HG03025 (cell line): ENCODE results near the gene EXOC7.

ENCODE experiments used
- ATAC-seq: cut with Tn5 transposase; IDR thresholded peaks from one replicate; pipeline ENCODE4 v1.9.1; 2021; ENCODE audit warnings: mild to moderate bottlenecking, moderate library complexity; ENCODE audit not compliant: unreplicated experiment, low FRiP score

The EXOC7 gene

GRCh38 chr17:76122431-76123190 lies 19.0 kb upstream of the EXOC7 start:
- ATAC-seq, result no peak

GRCh38 chr17:76121932-76122430 lies 18.4 kb upstream of the EXOC7 start:
- no peak for ATAC-seq

DNA sequence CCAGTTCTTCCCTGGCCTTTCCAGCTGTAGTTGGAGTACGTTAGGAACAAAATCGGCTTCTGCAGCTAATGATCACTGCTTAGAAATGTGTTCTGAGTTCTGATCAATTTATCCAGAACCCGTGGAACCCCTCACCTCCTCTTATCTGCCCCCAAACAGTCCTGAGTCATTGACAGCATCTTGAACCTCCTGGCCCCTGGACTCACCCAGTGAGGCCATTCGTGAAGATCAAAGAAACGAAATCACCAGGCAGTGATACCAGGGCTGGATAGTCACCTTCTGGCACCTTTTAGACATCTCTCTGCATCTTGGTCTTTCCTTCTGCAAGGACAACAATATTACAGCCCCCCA lies 17.0 kb upstream of the EXOC7 start:
- ATAC-seq, result no peak

DNA sequence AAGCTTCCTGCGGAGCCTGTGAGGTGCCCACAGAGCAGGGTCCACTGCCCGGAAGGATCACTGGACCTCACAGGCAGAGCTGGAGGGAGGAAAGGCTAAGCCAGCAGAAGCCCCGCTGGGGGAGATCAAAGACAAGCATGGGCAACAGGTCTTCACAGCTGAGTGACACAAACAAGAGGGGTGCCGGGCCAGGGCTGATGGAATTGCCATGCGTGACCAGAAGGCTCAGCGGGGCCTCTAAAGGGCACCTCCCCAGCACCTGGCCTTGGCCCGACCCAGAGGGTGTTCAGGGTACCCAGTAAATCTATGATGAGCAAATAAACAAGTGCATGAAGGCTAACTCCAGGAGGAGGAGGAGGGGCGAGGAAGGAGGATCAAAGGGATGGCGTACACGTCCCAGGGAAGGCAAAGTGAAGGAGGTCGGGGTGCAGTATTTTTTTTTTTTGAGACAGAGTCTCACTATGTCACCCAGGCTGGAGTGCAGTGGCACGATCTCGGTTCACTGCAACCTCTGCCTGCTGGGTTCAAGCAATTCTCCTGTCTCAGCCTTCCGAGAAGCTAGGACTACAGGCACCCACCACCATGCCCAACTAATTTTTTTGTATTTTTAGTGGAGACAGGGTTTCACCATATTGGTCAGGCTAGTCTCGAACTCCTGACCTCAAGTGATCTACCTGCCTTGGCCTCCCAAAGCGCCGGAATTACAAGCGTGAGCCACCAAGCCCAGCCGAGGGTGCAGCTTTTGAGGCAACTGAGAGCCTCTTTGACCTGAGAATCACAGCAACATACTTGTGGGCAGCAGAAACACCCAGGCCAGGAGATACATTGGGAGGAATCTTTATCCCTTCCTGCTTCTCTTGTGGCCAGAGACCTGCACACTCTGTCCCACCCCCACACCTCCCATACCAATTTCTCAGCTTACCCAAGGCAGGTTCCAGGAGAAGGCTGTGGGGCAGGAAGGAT lies 16.1 kb upstream of the EXOC7 start:
- no peak for ATAC-seq

DNA sequence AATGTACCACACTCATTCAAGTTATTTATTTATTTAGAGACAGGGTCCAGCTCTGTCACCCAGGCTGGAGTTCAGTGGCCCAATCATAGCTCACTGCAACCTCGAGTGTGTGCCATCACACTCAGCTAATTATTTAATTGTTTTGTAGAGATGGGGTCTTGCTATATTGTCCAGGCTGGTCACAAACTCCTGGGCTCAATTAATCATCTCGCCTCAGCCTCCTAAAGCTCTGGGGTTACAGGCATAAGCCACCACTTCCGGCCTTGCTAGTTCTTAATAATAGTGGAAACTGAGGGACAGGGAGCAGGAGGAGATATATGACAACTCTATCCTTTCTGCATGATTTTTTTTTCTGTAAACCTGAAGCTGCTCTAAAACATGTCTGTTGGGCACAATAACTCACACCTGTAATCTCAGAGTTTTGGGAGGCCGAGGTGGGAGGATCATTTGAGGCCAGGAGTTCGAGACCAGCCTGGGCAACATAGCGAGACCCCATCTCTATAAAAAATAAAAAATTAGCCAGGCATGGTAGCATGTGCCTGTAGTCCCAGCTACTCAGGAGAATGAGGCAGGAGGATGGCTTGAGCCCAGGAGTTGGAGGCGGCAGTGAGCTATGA lies 11.7 kb upstream of the EXOC7 start:
- no peak for ATAC-seq

DNA sequence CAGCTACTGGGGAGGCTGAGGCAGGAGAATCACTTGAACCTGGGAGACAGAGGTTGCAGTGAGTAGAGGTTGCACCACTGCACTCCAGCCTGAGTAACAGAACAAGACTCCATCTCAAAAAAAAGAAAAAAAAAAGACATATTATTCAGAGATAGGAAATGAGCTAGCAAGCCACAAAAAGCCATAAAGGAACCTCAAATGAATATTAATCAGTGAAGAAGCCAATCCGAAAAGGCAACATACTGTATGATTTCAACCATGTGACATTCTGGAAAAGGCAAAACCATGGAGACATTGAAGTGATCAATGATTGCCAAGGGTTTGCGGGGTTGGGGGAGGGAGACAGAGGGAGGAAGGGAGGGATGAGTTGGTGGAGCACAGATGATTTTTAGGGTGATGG lies 8.4 kb upstream of the EXOC7 start:
- no peak for ATAC-seq

DNA sequence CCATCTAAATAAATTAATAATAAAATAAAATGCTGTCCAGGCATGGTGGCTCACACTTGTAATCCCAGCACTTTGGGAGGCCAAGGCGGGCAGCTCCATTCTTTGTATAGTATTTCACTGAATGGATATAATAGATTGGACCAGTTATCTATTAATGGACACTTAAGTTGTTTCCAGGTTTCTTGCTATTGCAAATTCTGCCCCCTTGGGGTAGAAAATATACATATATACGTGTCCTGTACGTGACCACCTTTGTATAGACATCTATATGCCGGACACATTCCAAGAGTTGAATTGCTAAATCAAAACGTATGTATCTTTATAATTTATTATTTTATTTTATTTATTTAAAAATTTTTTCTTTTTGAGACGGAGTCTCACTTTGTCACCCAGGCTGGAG lies 3.9 kb upstream of the EXOC7 start:
- ATAC-seq, result no peak

- no peak for ATAC-seq
Observed at GRCh38 chr17:76106703-76107102, 3.1 kb upstream of the EXOC7 start.

DNA sequence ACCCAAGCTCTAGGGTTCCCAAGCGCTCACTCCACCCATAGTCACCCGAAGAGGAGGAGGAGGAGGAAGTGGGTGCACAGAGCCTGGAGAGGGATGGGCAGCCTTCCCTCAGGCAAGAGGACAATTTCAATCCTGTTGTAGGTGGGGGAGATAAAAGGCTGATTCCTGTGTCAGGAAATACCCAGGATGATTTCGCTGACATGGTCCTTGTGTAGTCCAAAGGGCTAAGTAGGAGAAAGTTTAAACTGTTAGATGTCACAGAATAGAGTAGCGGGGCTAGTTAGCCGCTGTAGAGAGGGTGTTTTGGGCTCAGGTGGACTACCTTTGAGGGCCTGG lies 1.3 kb upstream of the EXOC7 start:
- no peak for ATAC-seq

DNA sequence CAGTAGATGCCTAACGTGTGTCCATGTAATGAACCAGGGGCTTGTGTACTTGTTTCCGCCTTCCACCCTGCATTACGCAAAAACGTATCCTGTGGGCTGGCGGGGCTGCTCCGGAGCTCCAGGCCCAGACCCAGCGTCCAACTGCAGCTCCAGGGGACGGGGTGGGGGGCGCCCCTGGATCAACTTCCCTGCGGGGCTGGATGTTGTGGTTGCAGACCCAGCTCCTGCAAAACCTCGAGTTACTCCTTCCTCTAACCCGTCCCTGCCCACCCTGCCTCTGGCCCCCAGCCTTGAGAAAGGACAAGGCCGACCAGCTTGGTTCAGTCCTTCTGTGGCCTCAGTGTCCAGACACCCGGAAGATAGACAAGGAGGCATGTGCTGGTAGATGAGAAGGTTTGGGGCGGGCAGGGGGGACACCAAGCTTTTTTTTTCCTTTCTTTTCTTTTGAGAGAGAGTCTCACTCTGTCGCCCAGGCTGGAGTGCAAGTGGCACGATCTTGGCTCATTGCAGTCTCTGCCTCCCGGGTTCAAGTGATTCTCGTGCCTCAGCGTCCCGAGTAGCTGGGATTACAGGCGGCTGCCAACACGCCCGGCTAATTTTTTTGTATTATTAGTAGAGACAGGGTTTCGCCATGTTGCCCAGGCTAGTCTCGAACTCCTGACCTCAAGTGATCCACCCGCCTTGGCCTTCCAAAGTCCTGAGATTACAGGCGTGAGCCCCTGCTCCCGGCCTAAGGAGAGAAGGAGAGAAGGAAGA lies 731 bp upstream of the EXOC7 start:
- no peak for ATAC-seq

DNA sequence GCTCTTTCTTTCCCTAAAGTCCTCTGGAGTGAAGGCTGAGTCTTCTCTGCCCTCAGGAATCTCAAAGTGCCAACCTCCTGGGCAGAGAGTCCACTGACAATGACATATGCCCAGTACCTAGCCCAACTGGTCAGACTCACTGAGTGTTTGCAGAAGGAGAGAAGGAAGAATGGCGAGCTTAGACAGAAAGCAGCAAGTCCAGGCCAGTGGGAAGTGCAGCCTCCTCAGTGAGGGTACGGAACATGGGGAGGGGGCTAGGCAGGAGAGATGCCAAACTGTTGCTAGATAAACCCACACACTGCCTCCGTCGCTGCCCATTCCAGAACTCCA lies 678 bp downstream of the EXOC7 start:
- ATAC-seq, result peak; percentile 26

GRCh38 chr17:76097716-76098295 lies 5.8 kb downstream of the EXOC7 start:
- ATAC-seq, result no peak

DNA sequence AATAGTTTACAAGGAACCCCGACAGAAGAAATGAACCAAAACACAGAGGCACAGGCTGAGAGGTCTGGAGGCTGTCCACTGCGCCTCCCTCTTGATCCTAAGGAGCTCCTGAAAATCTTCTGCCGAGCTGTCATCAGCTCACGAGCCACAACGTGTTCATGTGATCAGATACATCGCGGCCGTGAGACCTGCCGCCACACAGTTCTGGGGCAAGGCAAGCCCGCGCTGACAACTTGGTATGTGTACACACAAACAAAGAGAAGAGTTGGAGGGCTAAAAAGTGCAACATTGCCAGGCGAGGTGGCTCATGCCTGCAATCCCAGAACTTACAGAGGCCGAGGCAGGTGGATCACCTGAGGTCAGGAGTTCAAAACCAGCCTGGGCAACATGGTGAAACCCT lies 7.6 kb downstream of the EXOC7 start:
- ATAC-seq, result no peak

GRCh38 chr17:76094046-76094445 lies 9.5 kb downstream of the EXOC7 start:
- ATAC-seq, result no peak

- no peak for ATAC-seq
Observed at GRCh38 chr17:76092526-76093413, 10.8 kb downstream of the EXOC7 start.

GRCh38 chr17:76091526-76092286 lies 11.9 kb downstream of the EXOC7 start:
- ATAC-seq, result no peak

GRCh38 chr17:76090517-76091129 lies 13.0 kb downstream of the EXOC7 start:
- no peak for ATAC-seq
